GM18520 (cell line): ENCODE measurements around the gene CHML.
"Not testable (repeated sequence)": the region's sequence is repeated elsewhere in the genome, so short reads cannot be mapped to it uniquely, and the experiment has no call there.

Experiments
- ATAC-seq: cut with Tn5 transposase; IDR thresholded peaks from one replicate; pipeline ENCODE4 v1.9.1; 2021; ENCODE audit not compliant: unreplicated experiment

Gene CHML, protein sequence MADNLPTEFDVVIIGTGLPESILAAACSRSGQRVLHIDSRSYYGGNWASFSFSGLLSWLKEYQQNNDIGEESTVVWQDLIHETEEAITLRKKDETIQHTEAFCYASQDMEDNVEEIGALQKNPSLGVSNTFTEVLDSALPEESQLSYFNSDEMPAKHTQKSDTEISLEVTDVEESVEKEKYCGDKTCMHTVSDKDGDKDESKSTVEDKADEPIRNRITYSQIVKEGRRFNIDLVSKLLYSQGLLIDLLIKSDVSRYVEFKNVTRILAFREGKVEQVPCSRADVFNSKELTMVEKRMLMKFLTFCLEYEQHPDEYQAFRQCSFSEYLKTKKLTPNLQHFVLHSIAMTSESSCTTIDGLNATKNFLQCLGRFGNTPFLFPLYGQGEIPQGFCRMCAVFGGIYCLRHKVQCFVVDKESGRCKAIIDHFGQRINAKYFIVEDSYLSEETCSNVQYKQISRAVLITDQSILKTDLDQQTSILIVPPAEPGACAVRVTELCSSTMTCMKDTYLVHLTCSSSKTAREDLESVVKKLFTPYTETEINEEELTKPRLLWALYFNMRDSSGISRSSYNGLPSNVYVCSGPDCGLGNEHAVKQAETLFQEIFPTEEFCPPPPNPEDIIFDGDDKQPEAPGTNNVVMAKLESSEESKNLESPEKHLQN

DNA sequence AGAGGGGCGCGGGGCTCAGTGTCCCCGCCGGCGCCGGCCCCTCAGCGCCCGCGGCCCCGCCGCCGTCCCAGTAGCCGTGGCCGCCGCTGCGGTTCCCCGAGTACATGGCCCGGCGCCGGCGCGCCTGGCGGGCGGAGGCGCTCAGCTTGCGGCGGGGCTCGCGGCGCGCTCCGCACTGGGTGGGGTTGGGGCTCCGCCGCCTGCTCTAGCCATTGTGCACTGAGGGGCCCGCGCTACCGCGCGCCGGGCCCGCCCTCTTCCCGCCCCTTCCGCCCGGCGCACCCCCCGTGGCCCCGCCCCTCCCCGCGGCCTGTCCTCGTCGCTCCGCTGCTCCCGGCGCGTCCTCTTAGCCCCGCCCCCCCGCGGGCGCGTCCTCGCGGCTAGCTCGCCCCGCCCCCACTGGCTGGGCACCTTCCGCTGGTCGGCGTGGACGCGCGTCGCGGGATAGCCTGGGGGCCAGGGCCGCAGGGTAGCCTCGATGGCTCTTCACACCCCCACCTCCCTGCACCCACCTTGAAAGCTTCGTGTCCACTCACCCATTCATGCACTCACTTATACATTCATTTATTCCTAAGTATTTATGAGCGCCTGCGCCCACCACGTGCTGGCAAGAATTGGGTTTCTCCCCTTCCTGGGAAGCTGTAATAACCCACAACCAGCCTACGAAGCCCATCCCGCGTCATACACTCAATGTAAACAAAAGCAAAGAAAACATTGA, at the start of gene CHML, which contains the start of gene OPN3:
CHML (minus strand) TSS at position 221 of the 718 bp plus-strand sequence. CDS start 4,603 bp downstream, outside the sequence.
OPN3 (minus strand) TSS at position 221 of the 718 bp plus-strand sequence; CDS start at position 106, 115 bp downstream.
- ATAC-seq: peak; percentile 86

DNA sequence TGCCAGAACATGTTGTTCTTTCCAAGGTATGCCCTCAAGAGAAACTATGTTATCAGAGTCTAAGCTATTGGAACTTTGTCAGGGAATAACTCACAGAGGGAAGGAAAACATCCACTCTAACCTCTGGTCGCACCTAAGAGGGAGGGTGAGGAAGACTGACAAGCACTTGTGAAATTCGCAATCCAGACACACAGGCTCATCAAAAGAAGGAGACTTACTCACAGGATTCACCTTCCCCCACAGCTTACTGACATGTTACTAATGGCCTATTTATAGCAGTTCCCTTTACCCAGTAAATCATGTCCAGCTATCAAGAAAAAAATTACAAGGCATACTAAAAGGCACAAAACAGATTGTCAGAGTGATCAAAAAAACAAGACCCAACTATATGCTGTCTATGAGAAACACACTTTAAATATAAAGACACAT, 48.8 kb upstream of the CHML start:
- no peak for ATAC-seq

DNA sequence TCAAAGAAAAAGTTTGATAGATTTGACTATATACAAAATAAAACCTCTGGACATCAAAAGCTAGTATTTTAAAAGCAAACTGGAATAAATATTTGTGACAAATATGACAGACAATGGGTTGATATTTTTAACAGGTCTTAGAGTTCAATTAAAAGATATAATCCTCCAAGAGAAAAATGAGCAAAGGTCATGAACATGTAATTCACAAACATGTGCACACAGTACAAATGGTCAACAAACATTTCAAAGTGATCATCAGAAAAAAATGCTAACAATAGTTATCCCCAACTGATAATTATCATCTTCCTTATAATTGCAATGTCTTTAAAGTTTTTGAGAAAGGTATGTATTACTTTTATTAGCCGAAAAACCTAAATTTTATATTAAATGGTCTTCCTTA, 43.9 kb upstream of the CHML start:
- no peak for ATAC-seq

DNA sequence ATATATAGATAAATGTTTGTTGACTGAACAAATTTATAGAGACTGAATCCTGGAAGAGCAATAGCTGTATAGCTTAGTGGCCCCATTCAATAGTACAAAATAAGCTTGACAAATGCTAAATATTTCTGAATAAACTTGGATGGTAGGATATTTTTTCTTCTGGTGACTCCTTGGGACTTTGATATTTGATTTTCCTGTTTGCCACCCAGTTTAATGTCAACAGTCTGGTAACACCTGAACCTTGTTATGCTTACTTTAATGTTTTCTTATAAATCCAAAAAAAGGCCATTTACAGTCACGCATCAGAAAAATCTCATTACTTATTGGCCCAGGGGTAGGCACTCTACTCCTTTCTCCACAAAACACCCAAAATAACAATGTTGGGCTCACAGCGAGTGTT, 42.8 kb upstream of the CHML start:
- ATAC-seq: no peak

GRCh38 chr1:241681861-241682448, 41.8 kb upstream of the CHML start:
- ATAC-seq: not testable (repeated sequence)

DNA sequence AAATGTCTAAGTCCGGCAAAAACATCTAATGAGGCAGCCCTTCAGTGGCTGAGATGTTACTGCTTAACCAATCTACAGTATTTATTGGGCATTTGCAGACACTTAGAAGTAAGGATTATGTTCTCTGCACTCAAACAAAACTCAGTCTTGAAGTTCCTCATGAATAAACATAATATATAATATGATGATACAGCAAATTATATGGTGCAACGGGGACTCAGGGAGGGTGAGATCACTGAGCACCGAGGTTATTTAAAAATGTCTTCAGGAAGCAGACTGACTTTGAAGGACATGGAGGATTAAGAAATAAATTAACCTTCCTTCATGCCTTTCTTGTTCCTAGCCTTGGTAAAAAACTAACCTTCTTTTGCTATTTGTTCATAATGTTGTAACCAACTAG, 39.8 kb upstream of the CHML start:
- no peak for ATAC-seq

DNA sequence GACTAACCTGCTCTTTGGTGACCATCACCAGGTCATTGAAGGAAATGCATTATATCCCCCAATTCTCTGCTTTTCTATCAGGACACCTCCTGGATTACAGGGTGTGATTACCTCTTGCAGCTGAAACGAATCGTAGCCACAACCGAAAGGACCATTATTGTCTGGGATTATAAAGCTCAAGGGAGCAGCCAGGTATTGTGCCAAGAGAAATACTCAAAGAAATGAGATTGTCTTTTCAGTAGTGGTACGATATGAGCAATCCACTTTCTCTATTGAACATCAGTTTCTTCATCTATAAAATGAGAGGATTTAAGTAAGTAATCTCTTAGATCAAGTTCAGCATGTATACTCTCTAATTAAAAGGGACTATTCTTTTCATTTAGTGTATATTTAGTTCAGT, 39.2 kb upstream of the CHML start:
- ATAC-seq: no peak

DNA sequence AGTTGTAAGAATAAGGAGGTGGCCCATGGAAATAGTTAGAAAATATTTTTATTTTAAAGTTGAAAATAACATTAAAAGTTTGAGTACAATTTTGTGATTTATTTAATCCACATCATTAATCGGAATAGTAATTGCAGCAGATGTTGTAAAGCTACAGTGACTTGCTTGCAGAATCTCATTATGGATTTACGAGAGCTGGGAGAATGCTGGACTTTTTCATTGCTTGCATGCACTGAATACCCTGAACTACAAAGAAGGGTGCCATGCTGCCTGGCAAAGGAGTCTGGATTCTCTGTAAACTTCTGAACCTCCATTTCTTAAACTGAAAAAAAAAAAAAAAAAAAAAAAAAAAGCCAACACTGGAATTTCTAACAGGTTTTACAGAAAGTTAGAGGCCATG, 38.4 kb upstream of the CHML start:
- ATAC-seq: no peak

DNA sequence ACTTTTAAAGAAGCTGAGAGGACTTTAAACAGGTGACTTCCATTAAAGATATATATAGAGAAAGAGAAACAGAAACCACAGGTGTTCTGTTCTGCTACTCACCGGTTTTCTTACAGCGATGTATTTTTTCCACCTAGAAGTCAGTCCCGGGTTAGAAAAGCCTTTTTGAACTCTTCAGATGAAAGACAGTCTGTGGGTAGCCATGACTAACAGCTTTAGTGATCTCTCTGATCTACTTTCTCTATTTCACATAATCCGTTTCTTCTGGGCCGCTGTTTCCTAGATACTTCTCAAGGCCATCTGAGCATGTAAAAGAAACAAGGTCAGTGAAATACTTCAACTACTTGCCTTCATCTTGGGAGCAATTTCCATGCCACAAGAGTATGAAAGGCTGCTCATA, 37.0 kb upstream of the CHML start:
- ATAC-seq: peak; percentile 88

- no peak for ATAC-seq
These were observed 35.8 kb upstream of the CHML start for GRCh38 chr1:241675983-241676382.

DNA sequence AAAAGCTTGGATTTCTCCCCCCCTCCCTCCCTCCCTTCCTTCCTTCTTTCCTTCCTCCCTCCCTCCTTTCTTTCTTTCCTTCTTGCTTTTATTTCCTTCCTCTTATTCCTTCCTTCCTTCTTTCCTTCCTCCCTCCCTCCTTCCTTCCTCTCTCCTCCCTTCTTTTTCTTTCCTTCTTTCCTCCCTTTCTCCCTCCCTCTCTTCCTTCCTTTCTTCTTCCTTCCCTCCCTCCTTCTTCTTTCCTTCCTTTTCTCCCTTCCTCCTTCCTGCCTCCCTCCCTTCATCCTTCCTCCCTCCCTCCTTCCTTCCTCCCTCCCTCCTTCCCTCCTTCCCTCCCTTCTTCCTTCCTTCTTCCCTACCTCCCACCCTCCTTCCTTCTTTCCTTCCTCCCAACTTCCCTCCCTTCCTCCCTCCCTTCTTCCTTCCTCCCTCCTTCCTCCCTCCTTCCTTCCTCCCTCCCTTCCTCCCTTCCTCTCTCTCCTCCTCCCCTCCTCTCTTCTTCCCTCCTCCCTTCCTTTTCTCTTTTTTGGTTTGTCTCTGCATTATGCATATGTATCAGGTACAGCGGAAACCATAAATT, 34.7 kb upstream of the CHML start:
- ATAC-seq: no peak

- ATAC-seq: no peak
These were observed 32.1 kb upstream of the CHML start for GRCh38 chr1:241672301-241672700.

DNA sequence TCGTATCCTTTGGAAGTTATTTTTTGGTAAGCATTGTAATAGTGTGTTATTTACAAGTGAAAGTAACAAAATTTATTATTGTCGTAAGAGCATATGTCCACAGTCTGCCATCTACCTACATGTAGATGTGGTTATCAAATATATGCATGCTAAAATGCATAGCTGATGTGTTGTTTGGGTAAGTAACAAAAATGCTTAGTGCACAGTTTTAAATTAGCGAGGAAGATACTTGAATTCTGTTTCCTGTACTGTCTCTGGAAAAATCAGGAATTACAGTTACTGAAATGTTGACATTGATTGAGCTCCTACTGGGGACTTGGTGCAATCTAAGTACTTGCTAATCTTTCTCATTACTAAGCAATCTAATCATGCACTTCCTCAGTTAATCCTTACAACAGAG, 26.2 kb upstream of the CHML start:
- ATAC-seq: no peak

DNA sequence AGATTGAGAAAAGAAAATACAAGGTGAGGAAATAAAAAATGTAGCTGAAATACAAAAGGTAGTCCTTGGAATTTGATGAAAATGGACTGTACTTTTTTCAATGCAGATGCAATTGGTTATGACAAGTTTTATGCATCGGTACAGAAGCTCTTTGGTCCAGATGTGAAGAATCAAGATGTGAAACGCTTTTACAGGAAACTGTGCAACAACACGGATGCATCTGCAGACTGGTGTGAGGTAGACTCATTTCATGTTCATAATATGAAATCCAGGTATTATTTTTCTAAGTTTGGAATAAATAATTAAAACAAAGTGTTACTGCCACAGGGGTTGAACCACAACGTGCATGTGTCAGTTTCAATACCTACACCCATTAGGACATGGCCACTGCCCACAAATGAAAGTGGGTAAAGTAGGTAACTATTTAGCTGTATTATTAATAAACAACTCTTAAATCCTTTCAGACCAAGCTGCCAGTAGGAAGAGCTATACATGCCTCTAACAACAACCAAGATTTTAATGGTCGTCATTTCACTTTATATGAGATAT, 20.3 kb upstream of the CHML start:
- ATAC-seq: no peak

- ATAC-seq: not testable (repeated sequence)
These were observed 18.8 kb upstream of the CHML start for GRCh38 chr1:241659016-241659415.

DNA sequence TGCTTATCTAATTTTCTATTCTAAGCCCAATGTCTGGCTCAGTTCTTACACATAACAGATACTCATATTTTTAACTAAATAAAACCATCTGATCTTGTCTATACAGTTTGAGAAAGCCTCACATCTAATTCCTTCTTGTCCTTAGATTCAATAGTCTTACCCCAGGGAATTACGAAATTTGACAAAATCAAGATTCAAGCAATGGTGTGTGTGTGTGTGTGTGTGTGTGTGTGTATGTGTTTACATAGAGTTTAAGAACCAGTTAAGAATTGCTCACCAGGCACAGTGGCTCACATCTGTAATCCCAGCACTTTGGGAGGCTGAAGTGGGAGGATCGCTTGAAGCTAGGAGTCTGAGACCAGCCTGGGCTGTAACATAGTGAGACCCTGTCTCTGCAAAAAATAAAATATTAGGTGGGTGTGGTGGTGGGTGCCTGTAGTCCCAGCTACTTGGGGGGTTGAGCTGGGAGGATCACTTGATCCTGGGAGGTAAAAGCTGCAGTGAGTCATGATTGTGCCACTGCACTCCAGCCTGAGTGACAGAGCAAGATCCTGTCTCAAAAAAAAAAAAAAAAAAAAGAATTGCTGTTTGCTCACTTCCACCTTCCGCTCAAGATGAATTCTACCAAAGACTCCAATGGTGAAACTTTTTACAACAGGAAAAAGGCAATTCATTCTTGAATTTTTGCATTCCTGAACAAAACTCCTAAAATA, 18.1 kb upstream of the CHML start:
- no peak for ATAC-seq

- ATAC-seq: no peak
These were observed 14.5 kb upstream of the CHML start for GRCh38 chr1:241654641-241655040.

- ATAC-seq: no peak
These were observed 13.8 kb upstream of the CHML start for GRCh38 chr1:241654019-241654418.

DNA sequence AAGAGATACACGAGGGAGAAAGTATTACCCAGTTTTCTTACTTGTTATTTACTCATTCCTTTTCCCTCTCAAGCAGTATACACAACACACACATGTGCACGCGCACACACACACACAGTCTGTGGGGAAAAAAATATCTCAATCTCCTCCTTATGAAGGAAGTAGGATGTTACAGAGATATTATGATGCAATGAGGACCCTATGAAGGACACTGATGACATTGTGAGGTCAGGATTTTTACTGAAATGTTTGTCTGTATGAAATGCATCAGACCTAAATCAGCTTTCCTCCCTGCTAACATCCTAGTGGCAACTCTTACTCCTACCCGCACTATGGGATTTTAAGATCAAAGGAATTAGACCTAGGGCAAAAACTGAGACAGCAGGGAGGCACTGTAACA, 11.8 kb upstream of the CHML start, which contains the start of gene WDR64:
WDR64 (plus strand) TSS at position 270 of the 400 bp plus-strand sequence. CDS start 204 bp downstream, outside the sequence.
- no peak for ATAC-seq

DNA sequence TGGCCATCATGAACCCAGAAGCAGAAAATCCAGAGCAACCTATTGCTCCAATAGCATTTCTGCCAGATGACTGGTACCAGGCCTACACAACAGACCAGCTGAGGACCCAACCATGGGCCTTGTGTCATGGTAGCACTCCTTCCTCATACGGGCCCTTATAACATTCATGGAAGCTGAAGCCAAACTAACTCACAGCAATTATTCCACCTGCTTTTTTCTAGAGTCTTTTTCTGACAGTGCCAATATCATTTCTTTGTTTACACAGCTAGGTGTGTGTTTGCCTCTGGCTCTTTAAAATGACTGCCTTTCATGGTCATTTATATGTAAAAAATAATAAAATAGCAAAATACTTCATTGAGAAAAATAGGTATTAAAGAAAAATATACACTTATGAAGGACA, 8.0 kb upstream of the CHML start:
- no peak for ATAC-seq
